GM19239 (cell line): ENCODE measurements around the gene ADA.
"Not testable (repeated sequence)": the region's sequence is repeated elsewhere in the genome, so short reads cannot be mapped to it uniquely, and the experiment has no call there.

ENCODE experiments used
- DNase-seq: peaks from one replicate; pipeline ENCODE4 v3.0.0; 2011; ENCODE audit warnings: low spot score; ENCODE audit not compliant: insufficient read length
- FAIRE-seq: peaks from 2 replicates; lab custom pipeline; 2011; peaks lifted over from hg19 to GRCh38; lab: Jason Lieb, UNC

ADA gene

DNA sequence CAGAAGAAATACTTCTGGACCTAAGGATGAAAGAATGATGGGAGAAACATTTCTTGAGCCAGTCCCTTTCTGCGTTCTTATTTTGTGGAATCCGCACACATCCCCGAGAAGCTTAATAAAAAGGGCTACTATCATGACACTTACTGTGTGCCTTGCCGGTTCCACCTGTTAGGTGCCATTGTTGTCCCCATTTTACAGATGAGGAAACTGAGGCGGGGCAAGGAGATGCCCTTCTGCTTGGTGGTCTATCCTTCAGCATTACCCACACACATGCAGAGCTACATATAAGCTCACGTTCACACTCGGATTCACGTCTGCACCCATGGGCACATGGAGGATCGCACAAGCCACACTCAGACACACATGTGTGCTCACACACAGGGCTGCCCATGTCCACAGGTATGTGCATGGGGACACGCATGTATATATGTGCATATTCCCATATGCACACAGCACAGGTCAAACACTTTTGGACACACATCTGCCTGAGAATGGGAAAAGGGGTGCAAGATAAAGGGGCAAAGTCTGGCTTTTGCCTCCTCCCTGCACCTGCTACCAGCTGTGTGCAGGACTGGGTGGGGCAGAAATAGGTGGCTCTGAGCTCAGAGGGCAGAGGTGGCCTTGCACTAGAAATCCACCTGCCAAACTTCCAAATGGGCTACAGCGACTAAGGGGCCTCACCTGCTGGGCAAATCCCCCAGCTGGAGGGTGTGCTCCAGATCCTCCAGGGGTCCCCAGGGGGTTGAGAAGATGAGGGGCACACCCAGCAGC is 30.5 kb upstream of the ADA start:
- DNase-seq (no peak), FAIRE-seq (no peak)

DNA sequence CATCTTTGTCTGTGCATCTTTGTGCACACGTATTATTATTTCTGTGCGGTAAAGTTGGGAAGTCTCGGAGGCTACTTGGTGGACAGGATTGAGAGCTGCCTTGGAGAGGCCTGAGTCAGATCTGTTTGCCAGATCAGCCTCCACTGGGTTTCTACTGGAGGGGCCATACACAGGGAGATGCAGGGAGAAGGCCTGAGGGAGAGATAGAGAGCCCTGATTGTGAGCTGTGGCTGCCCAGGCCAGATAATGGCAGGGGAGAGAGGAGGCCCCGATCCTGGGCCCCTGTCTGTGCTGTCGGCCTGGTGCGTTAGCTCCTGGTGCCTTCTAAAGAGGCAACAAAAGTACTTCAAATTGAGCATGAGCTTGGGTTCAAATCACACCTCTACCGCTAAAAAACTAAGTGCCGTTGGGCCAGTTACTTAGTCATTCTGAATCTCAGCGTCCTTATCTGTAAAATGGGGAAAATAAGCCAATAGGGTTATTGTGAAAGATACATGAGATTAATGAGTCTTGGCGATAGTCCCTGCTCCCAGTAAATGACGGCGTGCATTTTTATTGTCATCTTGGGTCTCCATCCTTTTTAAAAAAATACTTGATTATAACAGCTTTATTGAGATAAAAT is 27.6 kb upstream of the ADA start:
- no peak for FAIRE-seq
- DNase-seq, result no peak

DNA sequence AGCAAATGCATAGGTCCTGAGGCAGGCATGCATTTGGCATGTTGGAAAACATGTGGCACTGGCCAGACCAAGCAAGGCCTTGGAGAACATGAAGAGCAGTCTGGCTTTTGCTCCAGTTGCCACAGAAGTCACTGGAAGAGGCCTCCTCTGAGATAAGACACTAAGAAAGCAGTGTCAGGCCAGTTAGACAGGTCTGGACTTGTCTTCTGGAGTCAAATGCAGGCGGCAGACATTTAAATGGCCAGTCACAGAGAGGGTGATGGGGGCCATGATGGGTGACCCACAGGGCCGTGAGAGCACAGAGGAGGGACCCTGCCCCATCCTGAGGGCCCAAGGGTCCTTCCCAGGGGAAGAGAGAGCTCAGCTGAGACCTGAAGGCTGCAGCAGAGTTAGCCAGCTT is 26.7 kb upstream of the ADA start:
- FAIRE-seq, result no peak
- no peak for DNase-seq

DNA sequence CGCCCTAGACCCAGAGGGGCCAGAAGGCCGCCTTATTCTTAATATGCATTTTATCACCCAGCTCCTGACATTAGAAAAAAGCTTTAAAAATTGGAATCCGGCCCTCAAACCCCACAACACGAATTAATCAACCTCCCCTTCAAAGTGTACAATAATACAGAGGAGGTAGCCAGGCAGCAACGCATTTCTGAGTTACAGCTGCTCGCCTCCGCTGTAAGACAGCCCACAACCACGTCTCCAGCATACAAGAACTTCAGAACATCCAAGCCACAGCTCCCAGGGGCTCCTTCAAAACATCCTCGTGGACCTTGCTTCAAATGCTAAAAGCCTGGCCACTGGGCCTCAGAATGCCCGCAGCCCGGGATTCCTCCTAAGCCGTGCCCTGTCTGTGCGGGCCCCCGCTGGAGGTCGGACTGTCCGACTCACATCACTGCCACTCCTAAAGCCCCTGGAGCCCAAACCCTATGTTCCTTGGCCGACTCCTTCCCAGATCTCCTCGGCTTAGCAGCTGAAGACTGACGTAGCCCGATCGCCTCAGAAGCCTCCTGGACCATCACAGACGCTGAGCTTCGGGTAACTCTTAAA is 20.9 kb upstream of the ADA start:
- FAIRE-seq, DNase-seq: not testable (repeated sequence)

DNA sequence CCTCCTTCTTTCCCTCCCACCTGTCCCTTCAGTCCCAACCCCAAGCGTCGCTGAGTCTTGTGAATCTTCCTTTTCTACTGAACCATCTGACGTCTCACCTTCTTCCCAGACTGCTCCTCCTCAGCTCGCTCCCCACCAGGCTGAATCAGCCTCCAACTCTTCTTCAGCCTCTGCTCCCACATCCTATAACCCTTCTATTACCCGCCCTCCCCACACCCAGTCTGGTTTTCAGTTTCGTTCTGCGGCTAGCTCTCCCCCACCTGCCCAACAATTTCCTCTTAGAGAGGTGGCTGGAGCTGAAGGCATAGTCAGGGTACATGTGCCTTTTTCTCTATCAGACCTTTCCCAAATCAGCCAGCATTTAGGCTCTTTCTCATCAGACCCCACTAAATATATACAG is 20.0 kb upstream of the ADA start:
- DNase-seq, FAIRE-seq: not testable (repeated sequence)

DNA sequence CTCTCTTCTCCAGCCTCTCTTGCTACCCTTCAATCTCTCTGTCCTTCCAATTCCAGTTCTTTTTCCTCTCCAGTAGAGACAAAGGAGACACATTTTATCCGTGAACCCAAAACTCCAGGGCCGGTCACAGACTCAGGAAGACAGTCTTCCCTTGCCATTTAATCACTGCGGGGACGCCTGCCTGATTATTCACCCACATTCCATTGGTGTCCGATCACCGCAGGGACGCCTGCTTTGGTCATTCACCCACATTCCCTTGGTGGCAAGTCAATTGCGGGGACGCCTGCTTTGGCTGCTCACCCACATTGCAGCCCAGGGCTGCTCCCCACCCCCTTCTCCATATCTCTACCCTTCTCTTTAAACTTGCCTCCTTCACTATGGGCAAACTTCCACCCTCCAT is 19.4 kb upstream of the ADA start:
- DNase-seq, result not testable (repeated sequence)

DNA sequence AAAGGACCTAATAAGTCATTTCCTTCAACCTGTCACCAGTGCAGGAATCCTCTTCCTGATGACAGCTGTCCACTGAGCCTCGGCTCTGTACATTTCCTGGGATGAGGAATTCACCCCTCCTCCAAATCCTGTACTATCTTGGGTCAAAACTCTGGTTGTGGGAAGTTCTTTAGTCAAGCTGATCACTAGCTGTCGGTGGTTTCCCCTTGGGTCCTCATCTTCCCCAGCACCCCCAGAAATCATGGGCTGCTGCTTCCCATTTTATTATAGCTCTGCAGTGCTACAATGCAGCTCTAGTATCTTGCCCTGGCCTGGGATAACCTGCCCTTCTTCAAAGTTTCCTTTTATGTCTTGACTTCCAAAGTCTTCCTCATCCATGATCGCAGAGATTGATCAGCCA is 14.6 kb upstream of the ADA start:
- no peak for DNase-seq

More for the DNA sequence above, 19.4 kb upstream of the ADA start:
- FAIRE-seq, result not testable (repeated sequence)

DNA sequence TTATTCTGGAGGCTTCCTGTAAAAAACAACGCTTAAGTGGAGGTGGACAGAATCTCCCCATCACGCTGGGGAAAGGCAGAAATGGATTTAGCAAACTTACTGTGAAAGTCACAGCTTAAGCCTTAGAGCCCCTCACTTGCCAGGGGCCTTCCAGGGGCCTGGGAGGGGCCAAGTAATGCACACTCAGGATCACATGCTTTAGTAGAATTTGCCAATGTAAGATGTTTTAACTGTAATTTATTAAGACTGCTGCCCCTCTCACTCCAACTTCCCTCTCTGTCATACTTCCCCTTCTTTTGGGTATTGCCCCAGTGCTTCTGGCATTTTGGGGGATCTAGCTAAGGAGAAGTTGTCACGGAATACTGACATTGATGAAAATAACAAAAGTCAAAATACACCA is 12.6 kb upstream of the ADA start:
- DNase-seq (no peak), FAIRE-seq (no peak)

More for the DNA sequence above, 14.6 kb upstream of the ADA start:
- FAIRE-seq, result no peak

DNA sequence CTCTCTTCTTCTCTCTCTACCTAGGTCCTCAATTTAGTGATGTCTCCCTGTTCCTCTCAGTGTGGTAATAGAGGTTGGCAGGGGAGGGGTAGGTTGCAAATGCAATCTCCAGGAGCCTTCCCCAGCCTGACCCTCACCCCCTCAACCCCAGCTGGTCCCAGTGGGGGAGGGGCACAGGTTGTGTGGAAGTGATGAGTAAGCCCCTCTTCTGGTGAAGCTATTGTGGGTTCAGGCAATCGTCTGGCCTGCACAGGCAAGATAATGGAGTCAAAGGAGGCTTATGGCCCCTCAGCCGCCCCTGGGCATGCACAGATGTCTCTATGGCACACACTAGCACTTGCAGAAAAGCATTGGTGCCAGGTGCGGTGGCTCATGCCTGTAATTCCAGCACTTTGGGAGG is 10.8 kb upstream of the ADA start:
- FAIRE-seq, result no peak
- no peak for DNase-seq

DNA sequence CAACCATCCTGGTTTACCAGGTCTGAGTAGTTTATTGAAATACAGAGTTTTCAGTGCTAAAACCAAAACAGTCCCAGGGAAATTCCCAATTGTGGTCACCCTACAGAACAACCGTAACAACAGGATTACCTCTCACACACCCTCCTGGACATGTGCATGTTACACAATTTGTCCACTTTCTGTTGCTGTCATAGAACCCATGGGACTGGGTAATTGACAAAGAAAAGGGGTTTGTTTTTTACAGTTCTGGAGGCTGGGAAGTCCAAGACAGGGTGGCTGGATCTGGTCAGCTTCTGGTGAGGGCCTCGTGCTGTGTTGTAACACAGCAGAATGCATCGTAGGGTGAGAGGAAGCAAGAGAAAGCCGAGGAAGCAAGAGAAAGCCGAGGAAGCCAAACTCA is 9.1 kb upstream of the ADA start:
- FAIRE-seq (no peak), DNase-seq (no peak)

DNA sequence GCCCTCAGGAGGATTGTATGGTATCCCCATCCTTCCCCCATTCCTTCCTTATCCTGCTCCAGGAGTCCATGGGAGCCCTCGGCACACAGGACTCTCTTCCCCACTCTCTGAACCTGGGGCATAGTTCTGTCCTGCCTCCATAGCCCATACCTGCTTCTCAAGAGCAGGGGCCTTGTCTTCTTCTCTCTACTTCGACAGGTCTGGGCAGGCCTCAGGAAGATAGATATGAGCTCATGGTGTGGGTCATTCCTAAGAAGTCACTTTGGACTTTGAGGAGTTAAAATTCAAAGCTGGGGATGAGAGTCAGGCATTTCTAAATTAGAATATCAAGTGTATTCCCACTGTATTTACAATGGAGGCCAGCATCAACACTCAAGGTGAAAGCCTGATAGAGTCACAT is 8.4 kb upstream of the ADA start:
- DNase-seq (no peak), FAIRE-seq (no peak)

DNA sequence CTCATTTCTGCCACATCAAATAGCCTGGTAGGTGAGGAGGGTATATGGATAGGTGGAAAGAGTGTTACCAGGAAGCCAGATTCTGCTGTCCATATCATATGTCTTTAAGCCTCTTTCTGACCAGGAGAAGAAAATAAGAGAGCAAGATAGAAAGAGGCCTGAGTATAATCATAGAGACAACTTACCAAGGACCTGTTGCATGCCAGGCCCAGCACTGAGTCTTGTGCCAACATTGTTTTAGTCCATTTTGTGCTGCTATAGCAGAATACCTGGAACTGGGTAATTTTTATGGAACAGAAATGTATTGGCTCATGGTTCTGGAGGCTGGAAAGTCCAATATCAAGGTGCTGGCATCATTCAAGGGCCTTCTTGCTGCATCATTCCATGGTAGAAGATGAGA is 7.3 kb upstream of the ADA start:
- FAIRE-seq (no peak), DNase-seq (no peak)

DNA sequence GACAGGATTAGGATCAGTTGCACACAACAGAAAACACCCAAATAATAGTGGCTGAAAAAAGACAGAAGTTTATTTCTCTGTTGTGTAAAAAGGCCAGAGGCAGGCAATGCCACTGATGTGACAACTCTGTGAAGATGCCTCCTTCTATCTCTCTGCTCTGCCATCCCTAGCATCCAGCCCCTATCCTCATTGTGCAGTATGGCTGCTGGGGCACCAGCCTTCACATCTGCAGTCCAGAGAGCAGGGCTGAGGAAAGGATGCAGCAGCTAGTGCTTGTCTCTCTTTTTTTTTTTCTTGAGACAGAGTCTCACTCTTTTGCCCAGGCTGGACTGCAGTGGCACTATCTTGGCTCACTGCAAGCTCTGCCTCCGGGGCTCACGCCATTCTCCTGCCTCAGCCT is 6.4 kb upstream of the ADA start:
- DNase-seq (no peak), FAIRE-seq (no peak)

DNA sequence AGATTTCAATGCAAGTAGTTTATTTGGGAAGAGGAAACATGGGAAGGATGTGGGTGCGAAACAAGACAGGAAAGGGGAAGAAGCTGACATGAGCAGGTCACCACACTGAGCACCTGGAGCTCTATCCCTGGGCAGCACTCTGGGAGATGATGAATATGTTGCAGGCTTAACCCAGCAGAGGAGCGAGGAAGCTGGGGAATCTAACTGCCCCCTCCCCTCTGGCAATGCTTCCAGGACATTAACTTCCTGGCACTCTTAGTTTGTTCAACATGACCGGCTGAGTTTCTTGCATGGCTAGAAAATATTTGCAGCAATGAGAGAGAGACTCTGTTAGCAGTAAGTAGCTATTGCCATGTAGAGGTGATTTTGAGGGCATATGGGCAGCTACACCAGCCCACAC is 4.9 kb upstream of the ADA start:
- FAIRE-seq (no peak), DNase-seq (no peak)

DNA sequence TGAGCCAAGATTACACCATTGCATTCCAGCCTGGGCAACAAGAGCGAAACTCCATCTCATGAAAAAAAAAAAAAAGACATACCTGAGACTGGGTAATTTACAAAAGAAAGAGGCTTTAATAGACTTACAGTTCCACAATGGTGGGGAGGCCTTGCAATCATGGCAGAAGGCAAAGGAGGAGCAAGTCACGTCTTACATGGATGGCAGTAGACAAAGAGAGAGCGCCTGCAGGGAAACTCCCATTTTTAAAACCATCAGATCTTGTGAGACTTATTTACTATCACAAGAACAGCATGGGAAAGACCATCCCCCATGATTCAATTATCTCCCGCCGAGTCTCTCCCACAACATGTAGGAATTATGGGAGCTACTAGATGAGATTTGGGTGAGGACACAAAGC is 2.7 kb upstream of the ADA start:
- FAIRE-seq, DNase-seq: not testable (repeated sequence)

DNA sequence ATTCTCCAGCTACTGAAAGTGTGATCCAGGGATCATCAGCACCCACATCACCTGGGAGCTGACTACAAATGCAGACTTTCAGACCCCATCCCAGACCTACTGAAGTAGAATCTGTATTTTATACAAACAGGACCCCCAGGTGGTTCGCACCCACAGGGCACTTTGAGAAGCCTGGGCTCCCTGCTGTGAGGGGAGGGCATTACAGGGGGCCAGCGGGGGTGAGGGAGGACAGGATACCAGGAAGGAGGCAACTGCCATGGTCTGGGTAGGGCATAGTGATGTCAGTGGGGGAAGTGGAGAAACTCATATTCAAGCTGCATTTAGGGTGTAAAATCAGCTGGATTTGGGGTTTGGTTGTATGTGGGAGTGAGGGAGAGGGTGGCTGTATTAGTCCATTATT is 2.0 kb upstream of the ADA start:
- FAIRE-seq (no peak), DNase-seq (no peak)

DNA sequence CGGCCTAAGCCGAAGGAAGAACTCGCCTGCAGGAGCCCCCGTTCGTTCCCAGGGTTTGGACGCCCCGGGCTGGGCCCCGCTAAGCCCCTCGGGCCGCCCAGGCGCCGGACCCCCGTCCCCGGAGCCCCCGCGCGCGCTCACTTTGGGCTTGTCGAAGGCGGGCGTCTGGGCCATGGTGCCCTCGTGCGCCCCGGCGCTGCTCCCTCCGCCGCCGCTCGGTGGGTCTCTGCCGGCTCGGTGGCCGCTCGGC is 140 bp downstream of the ADA start:
- FAIRE-seq, result no peak
- DNase-seq, result no peak

DNA sequence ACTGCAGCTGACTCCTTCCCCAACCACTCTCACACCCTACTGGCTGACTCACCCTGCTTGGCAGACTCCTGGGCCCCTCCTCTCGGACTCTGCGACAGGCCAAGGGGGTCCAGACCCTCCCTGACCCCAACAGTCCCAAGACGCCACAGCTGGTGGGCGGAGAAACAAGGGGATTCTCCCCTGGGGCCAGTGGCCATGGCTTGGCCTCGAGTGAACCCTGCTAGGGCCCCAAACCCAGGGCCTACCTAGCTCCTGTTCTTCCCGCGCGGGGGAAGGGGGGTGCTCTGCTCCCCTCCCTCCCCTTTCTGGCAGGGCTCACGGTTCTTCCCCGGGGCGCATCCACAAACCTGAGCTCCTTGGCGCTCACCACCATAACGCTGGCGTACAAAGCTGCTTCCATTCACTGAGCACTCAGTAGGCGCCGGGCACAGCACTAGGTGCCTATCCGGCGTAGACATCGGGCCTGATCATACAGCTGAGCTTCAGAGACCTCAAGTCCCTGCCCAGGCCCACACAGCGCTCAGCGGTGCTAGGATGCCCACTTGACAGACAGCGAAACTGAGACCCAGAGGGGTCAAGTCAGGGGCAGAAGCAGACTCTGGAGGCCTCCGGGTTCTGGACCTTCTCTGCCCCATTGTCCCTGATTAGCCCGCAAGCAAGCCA is 597 bp downstream of the ADA start:
- DNase-seq, result no peak
- no peak for FAIRE-seq

DNA sequence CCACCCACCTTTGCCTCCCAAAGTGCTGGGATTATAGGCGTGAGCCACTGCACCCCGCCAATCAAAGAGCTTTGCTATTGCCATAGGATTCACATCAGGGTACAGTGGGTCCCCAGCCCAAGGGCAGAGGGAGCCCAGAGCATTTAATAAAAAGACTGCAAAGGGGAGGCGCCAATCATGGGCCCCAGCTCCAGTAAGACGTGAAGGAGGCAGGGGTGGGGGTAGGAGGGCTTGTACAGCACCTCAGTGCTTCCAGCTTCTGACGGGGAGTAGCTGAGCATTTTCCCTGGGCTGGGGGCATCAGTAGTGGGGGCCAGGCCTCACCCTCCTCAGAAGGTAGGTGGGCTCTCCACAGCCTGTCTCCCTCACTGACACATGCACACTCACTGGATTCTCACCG is 1.5 kb downstream of the ADA start:
- FAIRE-seq, result peak; percentile 21
- DNase-seq, result no peak

DNA sequence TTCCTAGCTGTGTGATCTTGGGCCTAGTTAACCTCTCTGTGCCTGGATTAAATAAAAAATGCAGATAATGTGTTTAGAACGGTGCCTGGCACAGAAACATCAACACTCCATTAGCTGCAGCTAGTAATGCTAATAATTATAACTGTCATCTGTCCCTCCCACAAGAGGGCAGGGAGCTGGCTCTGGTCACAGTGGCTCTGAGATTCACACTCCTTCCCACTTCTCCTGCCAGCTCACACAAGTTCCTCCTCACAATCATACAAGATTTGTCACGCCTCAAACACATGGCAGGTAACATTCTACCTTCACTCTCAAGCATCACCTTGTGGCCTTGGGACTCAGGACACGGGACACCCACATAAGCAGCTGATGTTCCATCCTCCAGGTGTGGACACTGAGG is 2.4 kb downstream of the ADA start:
- FAIRE-seq, result no peak
- DNase-seq, result no peak

DNA sequence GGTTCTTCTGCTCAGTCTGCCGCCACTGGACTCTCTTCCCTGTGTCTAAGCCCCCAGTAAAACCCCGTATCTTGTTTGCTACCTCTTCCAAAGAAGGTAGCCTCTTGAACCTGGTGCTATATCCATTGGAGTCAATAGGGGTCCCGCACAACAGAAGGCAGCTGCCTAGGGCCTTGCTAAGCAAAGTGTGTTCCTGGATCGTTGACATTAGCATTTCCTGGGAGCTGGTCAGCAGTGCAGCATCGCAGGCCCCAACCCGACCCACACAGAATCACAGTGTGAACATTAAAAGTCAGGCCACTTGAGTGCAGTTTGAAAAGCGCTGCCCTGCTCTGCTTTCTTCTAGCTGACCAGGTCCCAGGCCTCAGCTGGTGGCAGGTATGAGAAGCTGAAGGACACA is 2.9 kb downstream of the ADA start:
- FAIRE-seq, result no peak
- DNase-seq, result no peak
